Breast epithelium (tissue), 4 donors: ENCODE measurements around the gene LAMC1. TPM values are rescaled to one million over a fixed set of nuclear protein-coding genes. Genes with fewer than 3 reads are reported as not detected.
A peak's percentile ranks its signal among the peaks of the same experiment; 100 is the strongest.

Experiments
- DNase-seq, 2 donors: peaks; one replicate each; pipeline ENCODE4 v3.0.0-alpha.2; 2019; ENCODE audit warnings: low spot score in 2 of 2
- H3K27ac ChIP-seq, 2 donors: fragments of 200-600 bp; sonication (generic) in 1 of 2; one replicate each; pipeline ENCODE4 v1.5.1; 2016 to 2019; ENCODE audit warnings: mild to moderate bottlenecking in 1 of 2
- H3K27me3 ChIP-seq, 2 donors: fragments of 200-600 bp; sonication (generic) in 1 of 2; one replicate each; pipeline versions ENCODE4 v1.5.1 to v1.6.0; 2017 to 2019; ENCODE audit warnings: control low read depth in 1 of 2, mild to moderate bottlenecking in 1 of 2
- H3K36me3 ChIP-seq: fragments of 200-600 bp; one replicate; pipeline ENCODE4 v1.5.1; 2019
- H3K4me1 ChIP-seq, 2 donors: fragments of 200-600 bp; sonication (generic); one replicate each; pipeline ENCODE4 v1.5.1; 2016 to 2019; ENCODE audit warnings: control low read depth in 1 of 2
- H3K4me3 ChIP-seq, 3 donors: fragments of 200-600 bp; sonication (generic); 1 replicate in 2 of 3; 2 replicates in 1 of 3; pipeline ENCODE4 v1.5.1; 2016 to 2019; ENCODE audit warnings: mild to moderate bottlenecking in 3 of 3, moderate library complexity in 2 of 3
- H3K9me3 ChIP-seq, 2 donors: fragments of 200-600 bp; sonication (generic) in 1 of 2; one replicate each; pipeline ENCODE4 v1.5.1; 2016 to 2019; ENCODE audit warnings: control low read depth in 1 of 2
- POLR2A ChIP-seq: fragments of 450-650 bp; IDR thresholded peaks from one replicate; pipeline ENCODE4 v1.6.1; 2016; ENCODE audit warnings: antibody characterized with exemption, mild to moderate bottlenecking, moderate library complexity
- POLR2AphosphoS5 ChIP-seq, 3 donors: sonication (generic); formaldehyde crosslinking; IDR thresholded peaks; one replicate each; pipeline ENCODE4 v1.6.1; 2017; ENCODE audit warnings: antibody characterized with exemption in 3 of 3
- intact Hi-C: fragments of 100-400 bp; cut with DNase I; formaldehyde crosslinking; loops from one replicate; pipeline ENCODE4 v1.15.1; 2023; ENCODE audit warnings: low total_unique reads
- total RNA-seq, 3 donors: library from RNA; depleted of rRNA; stranded (reverse); fragments of >200 nt; gene quantifications; one replicate each; pipeline ENCODE4 v1.1.0, GENCODE V29; 2016
- TF ChIP-seq, protein P1 (sequence below), 3 donors: fragments of 450-650 bp; IDR thresholded peaks; one replicate each; pipeline ENCODE4 v1.5.1; 2016 to 2017; ENCODE audit warnings: antibody characterized with exemption in 3 of 3, mild to moderate bottlenecking in 3 of 3, moderate library complexity in 3 of 3

LAMC1 gene
- total RNA-seq, 3 donors from 2014 or later = 125 to 679 (median 249) TPM

DNA sequence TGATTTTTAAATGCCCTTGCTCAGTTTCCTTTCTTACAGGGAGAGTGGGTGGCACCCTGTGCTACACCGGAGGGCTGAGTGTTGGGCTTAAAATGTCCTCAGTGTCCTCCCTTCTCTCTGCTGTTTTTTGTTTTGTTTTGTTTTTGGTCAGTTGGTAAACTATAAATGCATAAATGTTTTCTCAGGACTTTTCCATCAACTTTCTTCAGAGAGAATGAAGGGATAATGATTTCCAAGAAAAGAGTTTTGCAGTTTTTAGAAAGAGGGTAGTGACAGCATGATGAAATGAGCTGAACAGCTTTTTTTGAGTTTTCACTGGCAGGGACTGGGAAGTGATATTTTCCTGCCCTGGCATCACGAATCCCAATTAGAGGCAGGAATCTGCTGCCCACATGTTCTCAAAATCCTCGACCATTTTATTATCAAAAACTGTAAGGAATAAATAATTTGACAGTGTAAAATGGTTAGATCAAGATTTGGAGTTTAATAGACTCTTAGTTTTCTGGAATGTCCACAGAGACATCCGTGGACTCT lies 15.2 kb downstream of the LAMC1 start:
- no peak overlapping the region for H3K4me3 ChIP-seq
- intact Hi-C loops = no loop called here
- no peak overlapping the region for H3K27ac ChIP-seq
- no peaks in the 10 kb centered on the region for H3K27me3 ChIP-seq
- H3K9me3 ChIP-seq = no peaks in the 10 kb centered on the region
- H3K4me1 ChIP-seq = no peaks in the 10 kb centered on the region
- no peaks in the 10 kb centered on the region for H3K36me3 ChIP-seq
- no peak for DNase-seq
- TF ChIP-seq, protein P1, sequence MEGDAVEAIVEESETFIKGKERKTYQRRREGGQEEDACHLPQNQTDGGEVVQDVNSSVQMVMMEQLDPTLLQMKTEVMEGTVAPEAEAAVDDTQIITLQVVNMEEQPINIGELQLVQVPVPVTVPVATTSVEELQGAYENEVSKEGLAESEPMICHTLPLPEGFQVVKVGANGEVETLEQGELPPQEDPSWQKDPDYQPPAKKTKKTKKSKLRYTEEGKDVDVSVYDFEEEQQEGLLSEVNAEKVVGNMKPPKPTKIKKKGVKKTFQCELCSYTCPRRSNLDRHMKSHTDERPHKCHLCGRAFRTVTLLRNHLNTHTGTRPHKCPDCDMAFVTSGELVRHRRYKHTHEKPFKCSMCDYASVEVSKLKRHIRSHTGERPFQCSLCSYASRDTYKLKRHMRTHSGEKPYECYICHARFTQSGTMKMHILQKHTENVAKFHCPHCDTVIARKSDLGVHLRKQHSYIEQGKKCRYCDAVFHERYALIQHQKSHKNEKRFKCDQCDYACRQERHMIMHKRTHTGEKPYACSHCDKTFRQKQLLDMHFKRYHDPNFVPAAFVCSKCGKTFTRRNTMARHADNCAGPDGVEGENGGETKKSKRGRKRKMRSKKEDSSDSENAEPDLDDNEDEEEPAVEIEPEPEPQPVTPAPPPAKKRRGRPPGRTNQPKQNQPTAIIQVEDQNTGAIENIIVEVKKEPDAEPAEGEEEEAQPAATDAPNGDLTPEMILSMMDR (IDR thresholded peaks at IDR 0.05) = no peak

DNA sequence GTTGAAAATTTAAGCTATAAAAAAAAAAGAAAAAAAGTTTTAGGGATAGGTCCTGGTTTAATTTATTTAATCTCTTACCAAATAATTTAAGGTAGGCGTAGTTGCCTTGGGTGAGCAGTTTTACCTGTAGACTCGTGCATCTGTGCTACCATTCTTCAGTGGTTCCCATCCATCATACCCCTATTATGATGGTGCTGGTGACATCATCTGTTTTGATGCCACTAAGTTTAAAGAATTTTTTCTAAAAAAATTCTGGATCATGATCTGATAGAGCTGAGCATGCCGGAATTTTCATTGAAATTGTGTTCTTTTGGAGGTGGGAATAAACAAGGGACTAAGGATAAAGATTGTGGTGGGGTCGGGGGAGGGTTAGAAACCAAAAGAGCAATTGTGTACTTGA lies 15.7 kb downstream of the LAMC1 start:
- DNase-seq = no peak
- Histone ChIP-seq H3K36me3 (no peaks in the 10 kb centered on the region), H3K27me3 (no peaks in the 10 kb centered on the region), H3K4me1 (no peaks in the 10 kb centered on the region), H3K4me3 (no peak overlapping the region), H3K27ac (peak overlapping the region; percentile 29 to 68), H3K9me3 (no peaks in the 10 kb centered on the region)
- intact Hi-C loops = no loop called here
- TF ChIP-seq, protein P1 (IDR thresholded peaks at IDR 0.05) = no peak
- no peak for TF ChIP-seq POLR2A
- no peak for TF ChIP-seq POLR2AphosphoS5 (IDR thresholded peaks at IDR 0.05)

DNA sequence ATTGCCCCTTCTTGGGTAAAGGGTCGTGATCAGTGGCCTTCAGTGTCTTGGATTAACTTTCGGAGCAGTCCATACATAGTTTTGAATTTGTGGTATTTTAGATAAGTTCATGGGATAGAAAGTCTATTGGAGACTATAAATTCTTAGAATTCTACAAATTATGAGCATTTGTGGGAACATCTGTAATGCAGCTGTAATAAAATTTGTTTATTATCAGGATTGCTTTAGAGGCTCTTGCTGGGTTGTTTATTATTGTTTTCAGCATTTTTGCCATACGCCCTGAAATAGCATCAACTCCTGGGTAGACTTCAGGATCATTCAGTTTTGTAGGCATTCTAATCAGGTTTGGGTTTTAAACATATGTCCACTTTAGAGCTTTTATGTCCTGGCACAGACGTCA lies 16.1 kb downstream of the LAMC1 start:
- H3K4me3 ChIP-seq = no peak overlapping the region
- TF ChIP-seq POLR2A = no peak
- no peak for TF ChIP-seq POLR2AphosphoS5 (IDR thresholded peaks at IDR 0.05)
- TF ChIP-seq, protein P1 (IDR thresholded peaks at IDR 0.05) = no peak

DNA sequence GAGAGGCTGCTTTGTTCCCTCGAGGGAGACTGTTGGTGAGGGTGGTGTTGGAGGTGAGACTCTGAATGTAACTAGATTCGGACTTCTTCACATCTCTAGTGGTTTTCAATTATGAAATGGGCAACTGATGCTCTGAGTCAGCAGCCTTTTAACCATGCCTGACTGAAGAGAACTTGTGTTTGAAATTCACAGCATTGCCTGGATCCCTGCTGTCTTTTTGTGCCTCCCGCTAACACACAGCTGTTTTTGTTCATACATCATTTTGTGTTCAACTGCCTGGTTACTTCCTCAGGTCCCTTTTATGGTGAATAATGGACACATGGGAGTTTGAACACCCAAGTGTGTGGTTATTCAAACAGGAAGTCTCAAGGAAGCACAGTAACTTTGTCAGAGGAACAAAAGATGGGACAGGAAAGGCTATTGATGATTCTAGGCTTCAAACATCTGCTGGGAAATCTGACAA lies 16.8 kb downstream of the LAMC1 start:
- Histone ChIP-seq H3K27ac (peak overlapping the region; percentile 12 to 68), H3K4me3 (peak overlapping the region in 1 of 3 donors; percentile 32), H3K4me1 (no peaks in the 10 kb centered on the region), H3K27me3 (no peaks in the 10 kb centered on the region), H3K36me3 (no peaks in the 10 kb centered on the region), H3K9me3 (no peaks in the 10 kb centered on the region)
- no peak for DNase-seq
- intact Hi-C loops = no loop called here
- TF ChIP-seq, protein P1 (IDR thresholded peaks at IDR 0.05) = no peak
- no peak for TF ChIP-seq POLR2A
- no peak for TF ChIP-seq POLR2AphosphoS5 (IDR thresholded peaks at IDR 0.05)

More for the DNA sequence above, 16.1 kb downstream of the LAMC1 start:
- DNase-seq = no peak
- no peaks in the 10 kb centered on the region for H3K9me3 ChIP-seq
- peak overlapping the region; percentile 29 to 68 for H3K27ac ChIP-seq
- intact Hi-C loops = no loop called here
- no peaks in the 10 kb centered on the region for H3K36me3 ChIP-seq
- H3K4me1 ChIP-seq = no peaks in the 10 kb centered on the region
- H3K27me3 ChIP-seq = no peaks in the 10 kb centered on the region

DNA sequence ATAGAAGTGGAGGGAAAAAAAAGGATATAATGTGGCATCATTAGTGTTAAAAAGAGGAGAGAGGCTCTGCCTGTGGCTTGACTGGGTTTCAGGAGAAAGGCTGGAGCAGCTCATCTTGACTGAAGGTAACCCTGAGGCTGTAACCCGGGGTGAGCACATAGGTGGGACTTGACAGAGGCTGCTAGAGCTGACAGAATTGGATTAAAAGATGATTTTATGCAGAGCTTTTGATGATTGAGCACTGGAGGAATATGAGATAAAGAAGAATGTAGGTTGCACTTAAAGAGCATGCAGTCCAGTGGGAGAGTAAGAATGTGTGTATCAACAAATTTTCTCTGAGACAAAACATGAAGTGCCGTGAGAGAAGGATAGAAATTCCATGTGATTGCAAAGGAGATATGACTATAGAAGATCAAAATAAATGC lies 17.3 kb downstream of the LAMC1 start:
- peak overlapping the region in 1 of 3 donors; percentile 32 for H3K4me3 ChIP-seq
- no peaks in the 10 kb centered on the region for H3K9me3 ChIP-seq
- intact Hi-C loops = no loop called here
- no peak for DNase-seq
- no peaks in the 10 kb centered on the region for H3K4me1 ChIP-seq
- TF ChIP-seq, protein P1 (IDR thresholded peaks at IDR 0.05) = no peak
- TF ChIP-seq POLR2AphosphoS5 (IDR thresholded peaks at IDR 0.05) (no peak), POLR2A (no peak)
- H3K27ac ChIP-seq = peak overlapping the region; percentile 12 to 68
- no peaks in the 10 kb centered on the region for H3K36me3 ChIP-seq
- no peaks in the 10 kb centered on the region for H3K27me3 ChIP-seq
